HG03060 (cell line): ENCODE results near the gene FNDC3B.

Experiments used
- ATAC-seq: cut with Tn5 transposase; IDR thresholded peaks from one replicate; pipeline ENCODE4 v1.9.1; 2021; ENCODE audit warnings: low read depth, moderate number of reproducible peaks; ENCODE audit not compliant: unreplicated experiment

FNDC3B gene

GRCh38 chr3:172373912-172374311 is 334.5 kb downstream of the FNDC3B start:
- no peak for ATAC-seq

GRCh38 chr3:172375206-172375850 is 335.9 kb downstream of the FNDC3B start:
- ATAC-seq: no peak

GRCh38 chr3:172376402-172376801 is 337.0 kb downstream of the FNDC3B start:
- ATAC-seq: no peak

- ATAC-seq: no peak
These were observed 337.5 kb downstream of the FNDC3B start for GRCh38 chr3:172376881-172377280.

GRCh38 chr3:172378439-172378838 is 339.1 kb downstream of the FNDC3B start:
- no peak for ATAC-seq

- ATAC-seq: no peak
These were observed 340.0 kb downstream of the FNDC3B start for GRCh38 chr3:172379372-172379771.

GRCh38 chr3:172380632-172381031 is 341.3 kb downstream of the FNDC3B start:
- ATAC-seq: no peak

GRCh38 chr3:172383306-172383796 is 344.0 kb downstream of the FNDC3B start:
- no peak for ATAC-seq

- ATAC-seq: no peak
These were observed 345.5 kb downstream of the FNDC3B start for GRCh38 chr3:172384836-172385235.

GRCh38 chr3:172387728-172388127 is 348.4 kb downstream of the FNDC3B start:
- no peak for ATAC-seq

GRCh38 chr3:172388412-172389078 is 349.2 kb downstream of the FNDC3B start:
- ATAC-seq: no peak

GRCh38 chr3:172390792-172391191 is 351.4 kb downstream of the FNDC3B start:
- ATAC-seq: no peak

GRCh38 chr3:172391592-172392302 is 352.4 kb downstream of the FNDC3B start:
- no peak for ATAC-seq

- no peak for ATAC-seq
These were observed 355.3 kb downstream of the FNDC3B start for GRCh38 chr3:172394692-172395091.

- ATAC-seq: no peak
These were observed 357.0 kb downstream of the FNDC3B start for GRCh38 chr3:172396400-172396799.

GRCh38 chr3:172397716-172398405 is 358.5 kb downstream of the FNDC3B start:
- no peak for ATAC-seq

GRCh38 chr3:172398484-172398883 is 359.1 kb downstream of the FNDC3B start:
- no peak for ATAC-seq

GRCh38 chr3:172402090-172402489 is 362.7 kb downstream of the FNDC3B start:
- no peak for ATAC-seq

GRCh38 chr3:172402892-172403643 is 363.7 kb downstream of the FNDC3B start:
- no peak for ATAC-seq

GRCh38 chr3:172404237-172404962 is 365.0 kb downstream of the FNDC3B start:
- no peak for ATAC-seq
